ENCODE measurements around the gene DNAH2.

The DNAH2 gene

GRCh38 chr17:7727886-7728285, 10.3 kb downstream of the DNAH2 start:
- no peak for DNase-seq (ENCODE audit: low spot score)
- Histone ChIP-seq H3K27ac (no peak overlapping the region), H3K4me3 (no peak overlapping the region)
- no peak for TF ChIP-seq CTCF (IDR thresholded peaks at IDR 0.05)

- TF ChIP-seq CTCF (IDR thresholded peaks at IDR 0.05), result no peak
- H3K4me3 ChIP-seq, result no peak overlapping the region
- DNase-seq (ENCODE audit: low spot score), result no peak
- H3K27ac ChIP-seq, result no peak overlapping the region
Measured at GRCh38 chr17:7729816-7730215, 12.3 kb downstream of the DNAH2 start.

- no peak for TF ChIP-seq CTCF (IDR thresholded peaks at IDR 0.05)
- no peak for DNase-seq (ENCODE audit: low spot score)
- Histone ChIP-seq H3K27ac (no peak overlapping the region), H3K4me3 (no peak overlapping the region)
Measured at GRCh38 chr17:7732981-7733539, 15.5 kb downstream of the DNAH2 start.

GRCh38 chr17:7737601-7738000, 20.1 kb downstream of the DNAH2 start:
- Histone ChIP-seq H3K4me3 (no peak overlapping the region), H3K27ac (no peak overlapping the region)
- TF ChIP-seq CTCF (IDR thresholded peaks at IDR 0.05), result no peak
- no peak for DNase-seq (ENCODE audit: low spot score)

GRCh38 chr17:7739746-7740145, 22.2 kb downstream of the DNAH2 start:
- TF ChIP-seq CTCF (IDR thresholded peaks at IDR 0.05), result no peak
- H3K27ac ChIP-seq, result no peak overlapping the region
- no peak for DNase-seq (ENCODE audit: low spot score)
- no peak overlapping the region for H3K4me3 ChIP-seq

- TF ChIP-seq CTCF (IDR thresholded peaks at IDR 0.05), result no peak
- Histone ChIP-seq H3K27ac (no peak overlapping the region), H3K4me3 (no peak overlapping the region)
- no peak for DNase-seq (ENCODE audit: low spot score)
Measured at GRCh38 chr17:7740481-7741001, 23.0 kb downstream of the DNAH2 start.

GRCh38 chr17:7742729-7743128, 25.2 kb downstream of the DNAH2 start:
- TF ChIP-seq CTCF (IDR thresholded peaks at IDR 0.05), result no peak
- H3K4me3 ChIP-seq, result no peak overlapping the region
- DNase-seq (ENCODE audit: low spot score), result no peak
- no peak overlapping the region for H3K27ac ChIP-seq

Data from coronary artery (tissue), 2 donors.